ENCODE measurements around the gene RNF26. TPM values are rescaled to one million over a fixed set of nuclear protein-coding genes. Genes with fewer than 3 reads are reported as not detected.
"Not testable (repeated sequence)": the region's sequence is repeated elsewhere in the genome, so short reads cannot be mapped to it uniquely, and the experiment has no call there.

RNF26 gene
- total and polyA plus RNA-seq, 4 donors, result 6.3 to 19.1 (median 11.1) TPM

- H3K9me3 ChIP-seq (ENCODE audit: control insufficient read depth in 4 of 4, low read length in 3 of 4), result no peaks in the 10 kb centered on the region
- no peak overlapping the region for H3K9ac ChIP-seq (ENCODE audit: low read depth in 1 of 2, low read length in 2 of 2)
- no peaks in the 10 kb centered on the region for H3K36me3 ChIP-seq (ENCODE audit: control insufficient read depth in 4 of 4, insufficient read depth in 3 of 4, low read depth in 1 of 4, low read length in 3 of 4)
- no peaks in the 10 kb centered on the region for H3K27me3 ChIP-seq (ENCODE audit: control insufficient read depth in 4 of 4, insufficient read depth in 4 of 4, low read length in 3 of 4)
- peaks cover 5 to 13% (median 11%) of the 10 kb centered on the region in 4 donors for H3K4me1 ChIP-seq (ENCODE audit: control insufficient read depth in 4 of 4, insufficient read depth in 4 of 4, low read length in 3 of 4)
- H3K27ac ChIP-seq (ENCODE audit: low read depth in 1 of 2, low read length in 2 of 2), result no peak overlapping the region
- 13% methylated on average over 9 of the region's 9 CpGs for WGBS
- peak overlapping the region in 2 of 3 donors; percentile 43 to 51 for H3K4me3 ChIP-seq (ENCODE audit: low read depth in 1 of 3, low read length in 3 of 3)
- DNase-seq (ENCODE audit: low spot score), result no peak
- TF ChIP-seq SP1 (IDR thresholded peaks at IDR 0.05), result no peak
- TF ChIP-seq YY1 (IDR thresholded peaks at IDR 0.05), result no peak
- TF ChIP-seq HNF4A (conservative IDR thresholded peaks at IDR 0.05), result no peak
- TF ChIP-seq REST (IDR thresholded peaks at IDR 0.05), result no peak
Measured at GRCh38 chr11:119382101-119382500, 47.8 kb downstream of the RNF26 start.

GRCh38 chr11:119382513-119382912 lies 48.2 kb downstream of the RNF26 start:
- not testable (repeated sequence) for DNase-seq (ENCODE audit: low spot score); H3K9me3 ChIP-seq (ENCODE audit: control insufficient read depth in 4 of 4, low read length in 3 of 4); H3K9ac ChIP-seq (ENCODE audit: low read depth in 1 of 2, low read length in 2 of 2); H3K27ac ChIP-seq (ENCODE audit: low read depth in 1 of 2, low read length in 2 of 2); H3K36me3 ChIP-seq (ENCODE audit: control insufficient read depth in 4 of 4, insufficient read depth in 3 of 4, low read depth in 1 of 4, low read length in 3 of 4); H3K27me3 ChIP-seq (ENCODE audit: control insufficient read depth in 4 of 4, insufficient read depth in 4 of 4, low read length in 3 of 4); H3K4me3 ChIP-seq (ENCODE audit: low read depth in 1 of 3, low read length in 3 of 3)
- peaks cover 5 to 13% (median 11%) of the 10 kb centered on the region in 4 donors for H3K4me1 ChIP-seq (ENCODE audit: control insufficient read depth in 4 of 4, insufficient read depth in 4 of 4, low read length in 3 of 4)
- WGBS, result 89% methylated on average over 14 of the region's 14 CpGs

GRCh38 chr11:119384332-119384731 lies 50.0 kb downstream of the RNF26 start:
- no peaks in the 10 kb centered on the region for H3K27me3 ChIP-seq (ENCODE audit: control insufficient read depth in 4 of 4, insufficient read depth in 4 of 4, low read length in 3 of 4)
- no peak overlapping the region for H3K9ac ChIP-seq (ENCODE audit: low read depth in 1 of 2, low read length in 2 of 2)
- H3K4me3 ChIP-seq (ENCODE audit: low read depth in 1 of 3, low read length in 3 of 3), result no peak overlapping the region
- no peaks in the 10 kb centered on the region for H3K9me3 ChIP-seq (ENCODE audit: control insufficient read depth in 4 of 4, low read length in 3 of 4)
- no peak for DNase-seq (ENCODE audit: low spot score)
- no peak for TF ChIP-seq ATF3 (IDR thresholded peaks at IDR 0.05)
- H3K36me3 ChIP-seq (ENCODE audit: control insufficient read depth in 4 of 4, insufficient read depth in 3 of 4, low read depth in 1 of 4, low read length in 3 of 4), result no peaks in the 10 kb centered on the region
- H3K4me1 ChIP-seq (ENCODE audit: control insufficient read depth in 4 of 4, insufficient read depth in 4 of 4, low read length in 3 of 4), result peaks cover 5 to 13% (median 11%) of the 10 kb centered on the region in 4 donors
- 93% methylated on average over 2 of the region's 2 CpGs for WGBS
- no peak overlapping the region for H3K27ac ChIP-seq (ENCODE audit: low read depth in 1 of 2, low read length in 2 of 2)

Small RNA genes within 50 kb of the gene (small RNA-seq; reads per million reads assigned to genes)
- gene RF01225, result not detected
- not detected for gene RNU6-262P

Other genes with a start within 250 kb of the RNF26 start
- gene HMBS, start 249.6 kb upstream of the RNF26 start, total RNA-seq, result 100 to 1,000 TPM in 1 of 2 donors, 10 to 100 TPM in 1; 10.5 to 224 TPM
- gene HMBS, start 249.6 kb upstream of the RNF26 start, polyA plus RNA-seq, result 10 to 100 TPM; 21.2 to 32.2 TPM
- 10 to 100 TPM; 12.8 to 40.5 TPM for gene DPAGT1, start 232.7 kb upstream of the RNF26 start, total RNA-seq
- gene DPAGT1, start 232.7 kb upstream of the RNF26 start, polyA plus RNA-seq, result 10 to 100 TPM; 34.3 to 48.0 TPM
- gene C2CD2L, start 227.2 kb upstream of the RNF26 start, total RNA-seq, result 1 to 10 TPM; 3.5 to 6.1 TPM
- 1 to 10 TPM; 2.5 to 6.3 TPM for gene C2CD2L, start 227.2 kb upstream of the RNF26 start, polyA plus RNA-seq
- 10 to 100 TPM; 10.2 to 14.3 TPM for gene HINFP, start 212.9 kb upstream of the RNF26 start, total RNA-seq
- 1 to 10 TPM; 6.4 to 6.5 TPM for gene HINFP, start 212.9 kb upstream of the RNF26 start, polyA plus RNA-seq
- under 1 TPM; 0.05 to 0.17 TPM for gene ABCG4, start 185.5 kb upstream of the RNF26 start, total RNA-seq
- gene ABCG4, start 185.5 kb upstream of the RNF26 start, polyA plus RNA-seq, result under 1 TPM in 1 of 2 donors, not detected in 1; 0.03 TPM
- gene NLRX1, start 165.8 kb upstream of the RNF26 start, total RNA-seq, result 10 to 100 TPM; 11.0 to 12.0 TPM
- 1 to 10 TPM; 4.2 to 9.8 TPM for gene NLRX1, start 165.8 kb upstream of the RNF26 start, polyA plus RNA-seq
- gene NHERF4, start 149.1 kb upstream of the RNF26 start, total RNA-seq, result under 1 TPM in 1 of 2 donors, not detected in 1; 0.17 TPM
- gene NHERF4, start 149.1 kb upstream of the RNF26 start, polyA plus RNA-seq, result under 1 TPM in 1 of 2 donors, not detected in 1; 0.03 TPM
- 1 to 10 TPM; 5.3 to 5.5 TPM for gene CBL, start 128.2 kb upstream of the RNF26 start, total RNA-seq
- gene CBL, start 128.2 kb upstream of the RNF26 start, polyA plus RNA-seq, result 1 to 10 TPM; 1.6 to 1.7 TPM
- gene MCAM, start 17.4 kb upstream of the RNF26 start, total RNA-seq, result 10 to 100 TPM in 1 of 2 donors, 1 to 10 TPM in 1; 8.4 to 49.6 TPM
- gene MCAM, start 17.4 kb upstream of the RNF26 start, polyA plus RNA-seq, result 10 to 100 TPM in 1 of 2 donors, 1 to 10 TPM in 1; 2.2 to 10.3 TPM
- 1 to 10 TPM; 2.2 to 4.4 TPM for gene C1QTNF5, start 6.4 kb downstream of the RNF26 start, total RNA-seq
- gene C1QTNF5, start 6.4 kb downstream of the RNF26 start, polyA plus RNA-seq, result 1 to 10 TPM; 1.9 to 6.4 TPM
- not detected for gene MFRP, start 12.2 kb downstream of the RNF26 start, total RNA-seq
- gene MFRP, start 12.2 kb downstream of the RNF26 start, polyA plus RNA-seq, result not detected
- gene USP2, start 47.2 kb downstream of the RNF26 start, total RNA-seq, result 1 to 10 TPM in 1 of 2 donors, under 1 TPM in 1; 0.65 to 4.4 TPM
- gene USP2, start 47.2 kb downstream of the RNF26 start, polyA plus RNA-seq, result 1 to 10 TPM; 2.0 to 2.2 TPM
- gene THY1, start 88.6 kb downstream of the RNF26 start, total RNA-seq, result 1 to 10 TPM in 1 of 2 donors, under 1 TPM in 1; 0.51 to 1.3 TPM
- 1 to 10 TPM in 1 of 2 donors, under 1 TPM in 1; 0.92 to 5.1 TPM for gene THY1, start 88.6 kb downstream of the RNF26 start, polyA plus RNA-seq

All from liver (tissue), 10 donors.